HG03432 (cell line): ENCODE measurements around the gene TSPAN15.
A peak's percentile ranks its signal among the peaks of the same experiment; 100 is the strongest.
"Not testable (repeated sequence)": the region's sequence is repeated elsewhere in the genome, so short reads cannot be mapped to it uniquely, and the experiment has no call there.

Experiments used
- ATAC-seq: cut with Tn5 transposase; IDR thresholded peaks from one replicate; pipeline ENCODE4 v1.9.1; 2021; ENCODE audit warnings: mild to moderate bottlenecking, moderate library complexity; ENCODE audit not compliant: unreplicated experiment

The TSPAN15 gene

DNA sequence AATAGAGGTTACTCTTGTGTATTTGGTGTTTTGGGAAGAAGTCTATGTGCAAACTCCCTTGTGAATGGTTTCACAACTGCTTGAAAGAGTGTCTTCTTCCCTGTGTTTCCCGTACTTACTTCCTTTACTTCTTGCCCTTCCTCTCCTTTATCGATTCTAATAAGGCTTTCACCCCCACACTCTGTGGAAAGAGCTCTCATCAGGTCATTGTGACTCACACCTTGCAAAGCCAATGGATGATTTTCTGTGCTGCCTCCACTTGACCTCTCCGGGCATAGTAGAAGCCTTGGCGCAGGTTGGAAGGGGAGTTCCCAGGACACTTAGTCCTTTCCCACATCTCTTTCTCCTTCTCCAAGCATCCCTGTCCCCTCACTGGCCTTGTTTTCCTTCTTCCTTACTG is 6.2 kb upstream of the TSPAN15 start:
- no peak for ATAC-seq

DNA sequence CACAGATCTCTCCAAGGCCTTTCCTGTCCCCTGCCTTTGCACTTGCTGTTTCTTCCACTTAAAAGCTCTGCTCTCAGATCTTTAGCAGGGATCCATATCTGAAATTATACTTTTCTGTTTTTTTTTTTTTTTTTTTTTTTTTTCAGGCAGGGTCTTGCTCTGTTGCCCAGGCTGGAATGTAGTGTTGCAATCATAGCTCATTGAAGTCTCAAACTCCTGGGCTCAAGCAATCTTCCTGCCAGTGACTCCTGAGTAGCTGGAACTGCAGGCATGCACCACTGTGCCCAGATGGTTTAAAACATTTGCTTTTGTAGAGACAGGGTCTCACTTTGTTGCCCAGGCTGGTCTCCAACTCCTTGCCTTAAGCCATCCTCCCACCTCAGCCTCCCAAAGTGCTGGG is 5.0 kb upstream of the TSPAN15 start:
- no peak for ATAC-seq

DNA sequence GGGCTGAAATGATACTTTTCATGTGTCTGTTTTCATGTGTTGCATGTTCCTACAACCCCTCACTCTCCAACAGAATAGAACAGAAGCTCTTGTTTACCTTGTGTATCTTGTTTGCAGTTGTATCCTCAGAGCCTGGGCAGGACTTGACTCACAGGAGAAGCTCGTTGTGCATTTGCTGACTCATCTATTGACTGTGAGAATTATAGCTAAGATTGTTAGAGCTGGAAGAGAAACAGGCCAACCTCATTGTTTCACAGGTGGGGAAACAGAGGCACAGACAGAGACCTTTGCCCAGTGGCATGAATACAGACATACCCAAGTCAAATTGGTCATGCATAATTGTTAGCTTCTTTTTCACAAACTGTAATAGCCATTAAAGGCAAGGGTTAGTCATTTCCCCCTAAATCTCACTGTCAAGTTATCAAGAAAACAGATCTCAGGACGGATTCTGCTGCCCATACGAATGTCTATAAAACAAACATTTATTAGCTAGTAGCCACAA is 4.6 kb upstream of the TSPAN15 start:
- ATAC-seq = no peak

DNA sequence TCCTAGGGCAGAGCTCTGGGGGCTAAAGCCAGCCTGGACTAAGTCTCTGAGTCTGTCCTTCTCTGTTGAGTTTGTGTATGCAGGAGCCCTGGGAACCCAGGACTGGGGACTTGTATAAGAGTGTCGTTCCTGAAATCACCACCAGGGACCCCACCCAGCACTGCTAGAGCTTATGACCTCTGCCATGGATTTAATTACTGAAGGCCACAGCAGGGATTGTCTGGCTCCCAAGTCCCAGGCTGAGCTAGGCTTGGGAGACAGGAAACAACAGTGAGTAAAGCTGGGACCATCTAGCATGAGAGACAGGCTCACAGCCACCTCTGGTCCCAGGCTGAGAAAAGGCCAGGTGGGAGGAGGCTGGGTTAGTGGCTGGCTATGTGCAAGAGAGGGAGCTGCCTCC is 1.4 kb upstream of the TSPAN15 start:
- ATAC-seq = peak; percentile 39

DNA sequence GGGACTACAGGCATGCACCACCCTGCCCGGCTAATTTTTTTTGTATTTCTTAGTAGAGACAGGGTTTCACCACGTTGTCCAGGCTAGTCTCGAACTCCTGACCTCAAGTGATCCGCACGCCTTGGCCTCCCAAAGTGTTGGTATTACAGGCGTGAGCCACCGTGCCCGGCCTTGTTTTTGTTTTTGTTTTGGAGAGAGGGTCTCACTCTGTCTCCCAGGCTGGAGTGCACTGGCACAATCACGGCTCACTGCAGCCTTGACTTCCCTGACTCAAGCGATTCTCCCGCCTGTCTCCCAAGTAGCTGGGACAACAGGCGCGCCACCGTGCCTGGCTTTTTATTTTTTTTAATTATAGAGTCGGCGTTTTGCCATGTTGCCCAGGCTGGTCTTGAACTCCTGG is 870 bp upstream of the TSPAN15 start:
- ATAC-seq = not testable (repeated sequence)

DNA sequence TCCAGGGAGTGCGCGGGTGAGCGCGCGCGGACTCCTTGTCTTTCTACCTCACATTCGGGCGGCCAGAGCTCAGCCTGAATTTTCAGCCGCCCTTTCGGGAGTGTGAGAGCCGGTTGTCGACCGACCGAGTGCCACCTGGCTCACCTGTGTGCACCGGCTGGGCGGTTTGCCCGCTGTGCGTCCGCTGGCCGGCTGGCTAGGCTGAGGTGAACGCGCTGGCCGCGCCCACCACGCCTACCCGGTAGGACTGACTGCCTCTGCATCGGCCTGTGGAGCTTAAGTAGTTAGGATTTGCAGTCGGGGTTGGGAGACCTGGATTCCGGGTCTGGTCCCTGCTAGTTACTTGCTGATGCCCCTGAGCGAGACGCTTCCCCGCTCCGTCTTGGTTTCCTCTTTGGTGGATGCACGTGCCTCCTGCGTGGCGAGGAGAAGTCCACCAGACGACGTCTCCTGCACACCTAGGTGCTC is 553 bp downstream of the TSPAN15 start:
- no peak for ATAC-seq

DNA sequence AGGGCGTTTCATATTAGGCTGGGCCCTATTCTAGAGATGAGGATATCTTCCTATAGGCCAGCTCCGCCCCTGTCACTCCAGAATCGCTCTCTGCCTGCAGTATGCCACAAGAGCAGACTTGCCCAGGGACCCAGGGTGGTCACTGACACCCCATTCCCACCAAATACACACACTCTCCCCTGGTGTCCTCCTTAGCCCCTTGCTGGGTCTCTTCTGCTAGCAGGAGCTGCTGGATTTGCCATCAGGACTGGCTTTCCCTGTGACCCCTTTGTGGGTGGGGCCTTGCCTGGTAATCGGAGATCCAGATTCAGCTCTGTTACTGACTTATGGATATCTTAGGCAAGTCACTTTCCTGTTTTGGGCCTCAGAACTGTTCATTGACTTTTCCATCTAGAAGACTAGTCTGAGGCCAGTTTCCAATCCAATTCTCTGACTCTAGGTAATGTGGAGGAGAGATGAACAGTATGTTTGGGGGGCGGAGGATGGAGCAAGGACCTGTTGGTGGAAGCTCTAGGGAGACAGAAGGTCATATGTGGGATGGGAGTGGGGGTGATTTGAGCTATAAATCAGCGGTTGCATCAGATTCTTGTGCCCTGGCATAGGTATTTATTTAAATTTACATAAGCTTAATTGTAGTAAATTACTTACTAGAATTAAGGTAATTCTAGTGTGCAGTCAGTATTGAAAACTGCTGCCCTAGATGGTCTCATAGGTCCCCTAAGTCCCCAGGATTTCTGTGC is 1.6 kb downstream of the TSPAN15 start:
- ATAC-seq = no peak

DNA sequence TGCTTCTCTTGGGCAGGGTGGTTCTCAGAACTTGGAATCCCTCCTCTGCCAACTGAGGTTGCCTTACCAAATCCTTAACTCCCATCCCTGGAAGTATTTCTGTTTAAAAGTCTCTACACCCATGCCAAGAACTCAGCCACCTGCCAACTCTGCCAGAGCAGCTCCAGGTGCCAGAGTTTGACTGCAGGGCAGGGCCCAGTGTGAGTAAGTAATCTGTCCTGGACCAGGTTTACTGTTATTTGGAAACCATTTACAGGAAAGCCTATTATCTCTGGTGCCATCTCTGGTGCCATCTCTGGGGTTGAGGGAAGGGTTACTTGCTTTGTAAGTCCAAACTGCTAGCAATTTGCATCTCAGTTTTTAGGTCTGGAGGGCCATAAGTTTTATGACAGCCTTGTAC is 2.5 kb downstream of the TSPAN15 start:
- ATAC-seq = no peak

DNA sequence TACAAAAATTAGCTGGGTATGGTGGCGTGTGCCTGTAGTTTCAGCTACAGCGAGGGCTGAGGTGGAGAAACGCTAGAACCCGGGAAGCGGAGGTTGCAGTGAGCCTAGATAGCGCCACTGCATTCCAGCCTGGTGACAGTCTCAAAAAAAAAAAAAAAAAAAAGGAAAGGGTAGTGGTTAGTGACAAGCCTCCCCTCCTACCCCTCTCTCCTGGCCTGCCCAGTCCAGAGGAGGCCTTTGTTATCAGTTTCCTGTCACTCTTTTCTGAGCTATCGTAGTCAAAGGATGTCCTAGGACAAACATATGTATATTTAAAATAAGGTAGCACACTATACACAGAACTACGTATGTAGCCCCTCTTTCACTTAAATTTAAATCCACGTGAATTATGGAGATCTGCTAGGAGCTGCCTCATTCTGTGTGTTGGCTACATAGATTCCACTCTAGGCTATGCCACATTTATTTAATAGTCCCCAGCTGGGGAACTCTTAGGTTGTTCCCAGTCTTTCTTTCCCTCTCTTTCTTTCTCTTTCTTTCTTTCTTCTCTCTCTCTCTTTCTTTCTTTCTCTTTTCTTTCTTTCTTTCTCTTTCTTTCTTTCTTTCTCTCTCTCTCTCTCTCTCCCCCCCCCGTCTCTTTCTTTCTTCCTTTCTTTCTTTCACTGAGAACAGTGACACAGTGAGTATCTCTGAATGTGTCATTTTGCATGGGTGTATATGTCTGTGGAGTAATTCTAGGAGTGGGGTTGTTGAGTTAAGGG is 3.9 kb downstream of the TSPAN15 start:
- ATAC-seq = no peak

DNA sequence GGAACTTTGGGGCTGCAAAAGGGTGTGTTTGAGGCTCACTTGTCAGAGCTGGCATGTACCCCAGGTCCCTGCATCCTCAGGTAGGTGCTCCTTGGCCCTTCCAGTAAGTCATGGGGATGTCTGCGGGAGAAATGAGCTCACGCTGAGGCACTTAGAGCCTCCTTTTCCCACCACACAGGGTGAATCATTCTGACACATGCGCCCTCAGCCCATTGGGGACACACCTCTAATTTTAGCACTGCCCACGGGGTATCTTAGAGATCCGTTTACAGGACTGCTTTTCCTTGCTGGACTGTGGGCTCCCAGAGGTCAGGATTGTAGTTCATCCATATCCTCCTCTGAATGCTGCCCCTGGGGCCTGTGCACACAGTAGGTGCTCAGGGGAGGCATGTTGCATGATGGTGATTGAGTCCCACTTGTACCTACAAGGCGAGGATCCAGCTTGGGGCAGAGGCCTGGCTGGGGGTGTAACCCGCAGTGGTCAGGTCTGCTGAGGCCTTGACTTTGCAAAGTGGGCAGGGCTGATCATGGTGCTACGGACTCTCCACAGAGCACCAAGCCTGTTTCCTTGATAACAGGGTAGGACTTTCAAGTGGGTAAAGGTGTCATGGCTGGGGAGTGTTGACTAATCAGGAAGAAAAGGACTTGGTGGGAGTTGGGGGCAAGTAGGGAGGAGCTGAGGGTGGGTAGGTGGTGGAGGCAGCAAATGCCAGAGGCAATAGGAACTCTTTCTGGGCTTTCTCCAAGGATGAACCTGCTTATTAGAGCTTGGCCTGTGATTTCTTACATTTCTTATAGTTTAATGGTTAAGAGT is 5.8 kb downstream of the TSPAN15 start:
- ATAC-seq = no peak

DNA sequence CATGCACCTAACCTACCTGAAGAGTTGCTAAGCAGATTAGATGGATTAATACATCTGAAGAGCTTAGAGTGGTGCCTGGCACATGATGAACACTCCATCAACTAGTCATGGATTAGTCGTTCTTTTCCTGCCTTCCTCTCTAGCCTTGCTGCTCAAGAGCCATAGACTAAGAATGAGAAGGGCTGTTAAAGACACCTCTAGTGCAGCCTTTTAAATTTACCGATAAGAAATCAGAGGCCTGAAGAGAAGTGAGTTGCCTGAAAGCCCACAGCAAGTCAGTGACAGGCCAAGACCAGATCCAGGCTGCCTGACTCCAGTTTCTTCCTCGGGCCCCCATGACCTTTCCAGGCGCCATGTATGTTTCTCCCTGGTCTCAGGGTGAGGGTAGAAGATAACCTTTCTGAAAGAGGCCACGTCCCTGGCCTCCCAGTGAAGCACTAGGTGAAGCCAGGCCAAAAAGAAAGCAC is 6.5 kb downstream of the TSPAN15 start:
- no peak for ATAC-seq

DNA sequence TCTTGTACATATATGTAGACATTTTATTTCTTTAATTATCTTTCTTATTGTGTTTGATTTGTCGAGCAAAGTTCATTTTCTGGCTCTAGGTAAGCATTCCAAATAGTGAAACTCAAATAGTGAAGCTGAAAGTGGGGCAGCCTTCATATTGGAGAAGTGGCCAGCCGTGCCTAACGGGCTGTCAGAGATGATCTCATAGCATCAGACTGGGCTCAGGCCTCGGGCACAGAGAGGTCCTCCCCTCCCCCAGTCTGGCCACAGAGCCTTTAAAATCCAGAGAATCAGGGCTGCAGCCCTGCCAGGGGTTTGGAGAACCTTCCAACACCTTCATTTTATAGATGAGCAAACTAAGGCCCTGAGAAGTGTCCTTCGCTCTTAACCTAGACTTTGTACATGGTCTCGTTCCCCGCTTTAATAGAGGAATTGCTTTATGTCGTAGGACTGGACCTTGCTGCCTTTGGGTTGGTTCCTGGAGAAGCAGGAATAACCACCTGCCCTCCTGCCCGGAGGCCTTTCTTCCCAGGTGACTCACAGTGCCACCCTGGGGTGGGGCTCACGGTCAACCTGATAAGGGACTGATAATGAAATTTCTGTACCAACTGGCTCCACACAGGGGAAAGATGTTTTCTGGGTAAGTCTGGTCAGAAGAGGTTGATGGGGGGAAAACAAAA is 7.3 kb downstream of the TSPAN15 start:
- no peak for ATAC-seq

DNA sequence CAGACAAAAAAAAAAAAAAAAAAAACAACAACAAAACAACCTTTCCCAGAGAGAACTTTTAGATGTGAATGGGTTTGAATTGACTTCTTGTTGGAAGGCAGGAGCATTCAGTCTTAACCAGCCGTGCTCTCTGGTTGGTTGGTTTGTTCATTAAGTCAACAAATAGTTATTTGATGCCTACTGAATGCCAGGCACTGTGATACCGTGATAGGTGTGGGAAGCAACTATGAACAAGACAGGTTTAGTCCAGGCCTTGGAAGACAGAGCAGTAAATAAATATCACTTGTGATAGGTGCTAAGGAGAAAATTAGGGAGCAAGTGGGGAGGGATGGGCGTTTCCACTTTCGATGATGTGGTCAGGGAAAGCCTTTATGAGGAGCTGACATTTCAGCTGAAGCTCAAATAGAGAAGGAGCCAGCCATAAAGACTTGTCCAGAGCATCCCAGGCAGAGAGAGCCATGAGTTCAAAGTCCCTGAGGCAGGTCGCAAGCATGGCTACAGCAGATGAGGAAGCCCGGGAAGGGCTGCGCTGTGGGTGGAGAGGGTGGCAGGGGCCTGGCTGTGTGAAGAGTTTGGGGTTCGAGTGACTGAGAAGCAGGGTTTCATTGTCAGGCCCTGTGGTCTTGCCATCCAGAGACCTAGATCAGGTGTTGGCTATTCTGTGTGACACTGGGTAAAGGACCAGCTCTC is 8.0 kb downstream of the TSPAN15 start:
- ATAC-seq = no peak

DNA sequence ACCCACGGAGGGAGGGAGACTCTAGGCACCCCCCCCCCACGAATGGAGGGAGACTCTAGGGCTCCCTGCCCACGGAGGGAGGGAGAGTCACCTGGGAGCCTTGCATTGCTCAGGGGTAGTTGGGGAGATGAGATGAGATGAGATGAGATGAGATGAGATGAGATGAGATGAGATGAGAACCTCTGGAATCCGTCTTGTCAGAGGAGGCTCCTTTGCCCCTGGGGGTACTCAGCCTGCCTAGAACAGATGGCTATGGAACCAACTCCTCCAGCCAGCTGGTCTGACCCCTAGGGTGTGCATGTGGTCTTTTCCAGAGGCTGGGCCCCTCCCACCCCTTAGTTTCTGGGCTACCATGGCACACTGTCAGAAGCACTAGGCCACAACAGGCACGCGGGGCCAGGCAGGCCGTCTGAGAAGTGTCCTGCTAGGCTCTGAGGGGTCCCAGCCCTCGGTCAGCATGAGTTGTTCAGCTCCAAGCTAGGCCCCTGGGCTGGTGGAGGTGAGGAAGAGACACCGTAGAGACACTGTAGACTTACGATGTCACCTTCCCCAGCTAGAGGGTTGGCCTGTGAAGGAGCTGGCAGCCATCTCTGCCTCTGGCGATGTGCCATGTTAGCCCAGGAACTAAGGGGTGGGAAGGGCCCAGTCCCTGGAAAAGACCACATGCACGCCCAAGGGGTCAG is 8.8 kb downstream of the TSPAN15 start:
- no peak for ATAC-seq

DNA sequence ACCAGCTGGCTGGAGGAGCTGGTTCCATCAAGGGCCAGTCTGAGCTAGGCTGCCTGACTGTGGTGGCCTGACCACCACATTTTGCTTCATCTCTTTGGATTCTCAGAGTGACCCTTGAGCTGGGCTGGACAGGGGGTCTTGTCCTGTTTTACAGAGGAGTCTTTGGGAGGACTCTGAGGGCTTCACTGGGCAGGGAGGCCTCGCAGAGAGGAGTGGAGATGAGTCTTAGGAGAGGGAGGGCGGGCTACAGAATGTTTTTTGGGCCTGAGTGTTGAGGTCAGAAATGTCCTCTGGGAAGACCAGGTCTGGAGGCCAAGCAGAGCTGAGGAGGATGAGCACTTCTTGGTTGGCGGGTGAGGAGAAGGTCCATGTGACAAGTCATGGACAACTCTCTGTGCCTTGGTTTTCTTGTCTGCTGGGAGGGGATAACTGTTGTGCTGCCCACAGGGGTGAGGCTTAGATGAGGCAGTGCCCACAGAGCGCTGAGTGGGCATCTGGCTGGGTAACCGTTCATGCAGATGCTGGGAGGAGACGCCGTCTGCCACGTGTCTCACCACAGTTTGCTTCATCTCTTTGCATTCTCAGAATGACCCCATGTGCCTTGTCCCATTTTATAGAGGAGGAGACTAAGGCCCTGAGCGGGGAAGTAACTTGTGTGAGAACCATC is 9.4 kb downstream of the TSPAN15 start:
- no peak for ATAC-seq

DNA sequence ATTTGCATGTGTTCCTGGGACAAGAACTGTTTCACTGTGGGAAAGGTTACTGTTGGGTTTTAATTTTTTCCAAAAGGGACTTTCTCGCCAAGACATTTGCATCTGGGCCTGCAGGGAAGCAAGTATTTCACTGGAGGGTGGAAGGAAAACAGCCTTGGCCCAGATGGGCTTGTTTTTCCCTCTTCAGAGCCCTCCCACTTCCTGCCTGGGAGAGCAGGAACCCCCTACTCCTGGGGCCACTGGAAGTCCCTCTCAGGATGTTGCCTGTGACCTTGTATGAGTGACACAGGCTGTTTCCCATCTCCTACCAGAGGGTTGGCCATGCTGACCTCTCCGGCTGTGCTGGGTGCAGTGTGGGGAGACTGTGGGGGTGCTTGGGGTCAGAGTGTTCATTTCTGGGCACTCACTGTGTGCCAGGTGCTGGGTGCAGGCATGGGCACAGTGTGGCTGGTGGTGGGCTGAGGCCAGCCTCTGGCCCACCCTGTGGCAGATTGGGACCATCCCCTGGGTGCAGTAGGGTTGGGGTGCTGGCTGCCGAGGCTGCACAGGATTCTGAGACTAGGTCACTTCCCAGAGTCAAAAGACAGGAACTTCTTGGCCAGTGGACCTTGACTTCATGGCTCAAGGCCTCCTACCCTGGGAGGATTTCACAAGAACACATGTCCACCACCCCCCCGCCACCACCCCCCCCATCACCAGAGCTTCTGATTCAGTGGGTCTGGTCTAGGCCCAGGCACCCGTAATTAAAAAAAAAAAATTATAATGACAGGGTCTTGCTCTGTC is 10.2 kb downstream of the TSPAN15 start:
- no peak for ATAC-seq

DNA sequence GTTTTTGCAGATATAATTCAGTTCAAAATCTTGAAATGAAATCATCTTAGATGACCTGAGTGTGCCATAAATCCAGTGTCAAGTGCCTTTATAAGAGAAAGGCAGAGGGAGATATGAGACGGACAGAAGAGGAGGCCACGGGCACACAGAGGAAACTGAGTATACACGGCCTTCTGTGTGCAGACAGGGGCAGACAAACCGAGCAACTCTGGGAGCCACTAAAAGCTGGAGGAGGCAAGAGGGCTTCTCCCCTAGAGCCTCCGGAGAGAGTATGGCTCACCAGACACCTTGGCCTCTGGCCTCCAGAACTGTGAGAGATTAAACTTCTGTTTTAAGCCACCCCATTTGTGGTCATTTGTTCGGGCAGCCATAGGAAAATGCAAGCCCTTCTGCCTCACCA is 12.6 kb downstream of the TSPAN15 start:
- ATAC-seq = no peak

DNA sequence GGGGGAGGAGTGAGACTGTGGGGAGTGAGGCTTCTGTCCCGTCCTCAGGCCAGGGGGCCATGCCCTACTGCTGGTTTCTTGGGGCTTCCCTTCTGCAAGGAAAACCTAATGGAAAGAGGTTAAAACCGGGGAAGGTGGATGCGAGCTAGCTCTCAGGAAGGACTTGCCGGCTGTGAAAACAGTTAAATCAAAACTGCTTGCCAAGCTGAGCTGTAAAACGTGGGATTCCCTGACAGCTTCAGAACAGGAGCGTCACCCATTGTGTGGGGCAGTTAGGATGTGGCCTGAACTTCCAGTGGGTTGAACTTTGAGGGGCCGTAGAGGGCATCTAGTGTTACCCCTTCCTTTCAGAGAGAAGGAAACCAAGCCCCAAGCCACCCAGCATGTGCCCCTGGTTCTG is 13.1 kb downstream of the TSPAN15 start:
- ATAC-seq = no peak
